Stomach (tissue), 9 donors: ENCODE data around the gene PIAS1. TPM values are rescaled to one million over a fixed set of nuclear protein-coding genes. Genes with fewer than 3 reads are reported as not detected.

ENCODE experiments used
- DNase-seq, 2 donors: peaks; one replicate each; pipeline versions ENCODE4 v3.0.0 to v3.0.0-alpha.2; 2013 to 2019
- H3K27ac ChIP-seq, 5 donors: fragments of 200-600 bp in 4 of 5; sonication (generic) in 4 of 5; one replicate each; pipeline ENCODE4 v1.5.1; 2013 to 2019; ENCODE audit warnings: mild to moderate bottlenecking in 1 of 5, moderate library complexity in 1 of 5
- H3K27me3 ChIP-seq, 3 donors: fragments of 200-600 bp; sonication (generic); one replicate each; pipeline ENCODE4 v1.5.1; 2017 to 2019; ENCODE audit warnings: mixed run types in 1 of 3
- H3K36me3 ChIP-seq, 4 donors: fragments of 200-600 bp; sonication (generic); 1 replicate in 3 of 4; 2 replicates in 1 of 4; pipeline ENCODE4 v1.5.1; 2016 to 2019
- H3K4me1 ChIP-seq, 4 donors: fragments of 200-600 bp; sonication (generic); one replicate each; pipeline ENCODE4 v1.5.1; 2016 to 2019
- H3K4me3 ChIP-seq, 4 donors: fragments of 200-600 bp; sonication (generic) in 3 of 4; one replicate each; pipeline ENCODE4 v1.5.1; 2016 to 2019; ENCODE audit warnings: mild to moderate bottlenecking in 1 of 4
- H3K9me3 ChIP-seq, 4 donors: fragments of 200-600 bp; sonication (generic); one replicate each; pipeline ENCODE4 v1.5.1; 2016 to 2019
- CTCF ChIP-seq, 7 experiments: fragments of 450-650 bp in 4 of 7; fragments of 200-600 bp in 3 of 7; sonication (generic) in 3 of 7; IDR thresholded peaks; one replicate each; pipeline ENCODE4 v1.5.1; 2016 to 2019; ENCODE audit warnings: antibody characterized with exemption in 7 of 7, control low read depth in 2 of 7, mild to moderate bottlenecking in 1 of 7
- EP300 ChIP-seq: sonication (generic); formaldehyde crosslinking; IDR thresholded peaks from one replicate; pipeline ENCODE4 v1.6.1; 2017; ENCODE audit warnings: antibody characterized with exemption
- POLR2A ChIP-seq, 4 donors: fragments of 450-650 bp; IDR thresholded peaks; one replicate each; pipeline ENCODE4 v1.6.1; 2016; ENCODE audit warnings: antibody characterized with exemption in 4 of 4, control low read depth in 2 of 4, mild to moderate bottlenecking in 1 of 4, moderate library complexity in 1 of 4
- POLR2AphosphoS5 ChIP-seq, 3 donors: sonication (generic); formaldehyde crosslinking; IDR thresholded peaks; one replicate each; pipeline ENCODE4 v1.6.1; 2016; ENCODE audit warnings: antibody characterized with exemption in 3 of 3
- WGBS, 5 donors: extraction: QIAGEN DNeasy Blood & Tissue Kit in 3 of 5; methylation state at CpG; one replicate each; pipeline versions ENCODE4 v1.1.5 to v1.1.7; 2013 to 2018; 5-methylcytosine and 5-hydroxymethylcytosine counted together
- intact Hi-C: fragments of 100-400 bp; cut with DNase I; formaldehyde crosslinking; loops from one replicate; pipeline ENCODE4 v1.15.1; 2023; ENCODE audit warnings: low total_unique reads
- polyA plus RNA-seq, 3 donors: library from polyadenylated mRNA; stranded (reverse); fragments of 200-250 nt; gene quantifications; one replicate each; pipeline ENCODE4 v1.2.3, GENCODE V29; 2013
- total RNA-seq, 5 donors: library from RNA; depleted of rRNA; stranded (reverse); fragments of >200 nt; gene quantifications; one replicate each; pipeline versions ENCODE4 v1.1.0 to v1.2.3, GENCODE V29; 2014 to 2016
- donor health status: healthy with polysubstance abuse.
- donor health status: Bipolar disorder and iron deficiency.
- donor health status: healthy.

PIAS1 gene
- total and polyA plus RNA-seq, 8 donors = 7.9 to 56.6 (median 38.8) TPM

GRCh38 chr15:68080334-68080733, 26.2 kb downstream of the PIAS1 start:
- Histone ChIP-seq H3K36me3 (no peaks in the 10 kb centered on the region), H3K4me3 (no peak overlapping the region), H3K4me1 (peaks cover 45 to 98% (median 76%) of the 10 kb centered on the region in 4 donors), H3K27me3 (no peaks in the 10 kb centered on the region), H3K9me3 (no peaks in the 10 kb centered on the region), H3K27ac (no peak overlapping the region)
- TF ChIP-seq POLR2AphosphoS5 (IDR thresholded peaks at IDR 0.05) = no peak
- TF ChIP-seq CTCF (IDR thresholded peaks at IDR 0.05) = no peak
- no peak for TF ChIP-seq EP300
- no peak for TF ChIP-seq POLR2A (IDR thresholded peaks at IDR 0.05)
- 27 to 71% (median 53%) methylated on average over 1 of the region's 1 CpG for WGBS, 5 donors
- intact Hi-C loops = no loop called here
- DNase-seq = no peak

- Histone ChIP-seq H3K4me3 (no peak overlapping the region), H3K4me1 (peaks cover 45 to 100% (median 79%) of the 10 kb centered on the region in 4 donors), H3K9me3 (no peaks in the 10 kb centered on the region), H3K27me3 (no peaks in the 10 kb centered on the region), H3K27ac (peak overlapping the region in 1 of 5 donors; percentile 1), H3K36me3 (no peaks in the 10 kb centered on the region)
- intact Hi-C loops = no loop called here
- peak in 1 of 2 donors; percentile 8 for DNase-seq
- 34 to 61% (median 43%) methylated on average over 3 of the region's 3 CpGs for WGBS, 5 donors
- TF ChIP-seq POLR2AphosphoS5 (IDR thresholded peaks at IDR 0.05) (no peak), POLR2A (IDR thresholded peaks at IDR 0.05) (no peak), EP300 (no peak), CTCF (IDR thresholded peaks at IDR 0.05) (no peak)
These were observed 26.7 kb downstream of the PIAS1 start for GRCh38 chr15:68080783-68081182.

- intact Hi-C loops = no loop called here
- Histone ChIP-seq H3K9me3 (no peaks in the 10 kb centered on the region), H3K27ac (peak overlapping the region in 1 of 5 donors; percentile 1), H3K27me3 (no peaks in the 10 kb centered on the region), H3K4me1 (peaks cover 45 to 98% (median 74%) of the 10 kb centered on the region in 4 donors), H3K4me3 (no peak overlapping the region), H3K36me3 (peaks cover 0 to 8% (median 8%) of the 10 kb centered on the region in 4 donors)
- no peak for DNase-seq
- 46 to 53% (median 49%) methylated on average over 4 of the region's 4 CpGs for WGBS, 5 donors
- no peak for TF ChIP-seq POLR2AphosphoS5 (IDR thresholded peaks at IDR 0.05)
- no peak for TF ChIP-seq CTCF (IDR thresholded peaks at IDR 0.05)
- no peak for TF ChIP-seq POLR2A (IDR thresholded peaks at IDR 0.05)
- TF ChIP-seq EP300 = no peak
These were observed 27.9 kb downstream of the PIAS1 start for GRCh38 chr15:68081869-68082505.

- no peak for DNase-seq
- Histone ChIP-seq H3K27ac (no peak overlapping the region), H3K9me3 (no peaks in the 10 kb centered on the region), H3K27me3 (no peaks in the 10 kb centered on the region), H3K4me1 (peaks cover 41 to 98% (median 68%) of the 10 kb centered on the region in 4 donors), H3K4me3 (no peak overlapping the region), H3K36me3 (peaks cover 0 to 16% (median 11%) of the 10 kb centered on the region in 4 donors)
- intact Hi-C loops = no loop called here
- WGBS, 5 donors = 25 to 58% (median 43%) methylated on average over 3 of the region's 3 CpGs
- TF ChIP-seq POLR2A (IDR thresholded peaks at IDR 0.05) = no peak
- no peak for TF ChIP-seq POLR2AphosphoS5 (IDR thresholded peaks at IDR 0.05)
- no peak for TF ChIP-seq CTCF (IDR thresholded peaks at IDR 0.05)
- no peak for TF ChIP-seq EP300
These were observed 28.6 kb downstream of the PIAS1 start for GRCh38 chr15:68082735-68083134.
